Hepatocyte (in vitro differentiated cells): ENCODE measurements around the gene DCAF17. TPM values are rescaled to one million over a fixed set of nuclear protein-coding genes. Genes with fewer than 3 reads are reported as not detected.
A peak's percentile ranks its signal among the peaks of the same experiment; 100 is the strongest.
"Not testable (repeated sequence)": the region's sequence is repeated elsewhere in the genome, so short reads cannot be mapped to it uniquely, and the experiment has no call there.

ENCODE experiments used
- DNase-seq: peaks from one replicate; pipeline ENCODE4 v3.0.0-alpha.2; 2016; ENCODE audit warnings: low spot score
- H2AFZ ChIP-seq: fragments of 200-600 bp; sonication (generic); 2 replicates; pipeline ENCODE4 v1.6.0; 2016; ENCODE audit warnings: antibody characterized with exemption, mild to moderate bottlenecking
- H3K27ac ChIP-seq: fragments of 200-600 bp; sonication (generic); 2 replicates; pipeline ENCODE4 v1.5.1; 2016; ENCODE audit warnings: mild to moderate bottlenecking
- H3K27me3 ChIP-seq: fragments of 200-600 bp; sonication (generic); 2 replicates; pipeline ENCODE4 v1.6.1; 2016
- H3K36me3 ChIP-seq: fragments of 200-600 bp; sonication (generic); replicated peaks from 2 replicates; pipeline ENCODE4 v1.5.1; 2016; ENCODE audit warnings: low read depth; ENCODE audit not compliant: insufficient read depth
- H3K4me1 ChIP-seq: fragments of 200-600 bp; sonication (generic); 2 replicates; pipeline ENCODE4 v1.5.1; 2016; ENCODE audit warnings: mild to moderate bottlenecking, moderate library complexity; ENCODE audit not compliant: insufficient read depth
- H3K4me2 ChIP-seq: fragments of 200-600 bp; sonication (generic); 2 replicates; pipeline ENCODE4 v1.6.0; 2016
- H3K4me3 ChIP-seq: fragments of 200-600 bp; sonication (generic); 2 replicates; pipeline ENCODE4 v1.5.1; 2016; ENCODE audit warnings: mild to moderate bottlenecking
- H3K79me2 ChIP-seq: fragments of 200-600 bp; sonication (generic); 2 replicates; pipeline ENCODE4 v1.6.0; 2017; ENCODE audit warnings: mild to moderate bottlenecking
- H3K9me2 ChIP-seq: fragments of 200-600 bp; sonication (generic); replicated peaks from 2 replicates; pipeline ENCODE4 v1.6.0; 2017; ENCODE audit warnings: mild to moderate bottlenecking; ENCODE audit not compliant: insufficient read depth
- H3K9me3 ChIP-seq: fragments of 200-600 bp; sonication (generic); 2 replicates; pipeline ENCODE4 v1.5.1; 2016; ENCODE audit warnings: low read depth, mild to moderate bottlenecking
- H4K20me1 ChIP-seq: fragments of 200-600 bp; sonication (generic); 2 replicates; pipeline ENCODE4 v1.6.0; 2016; ENCODE audit warnings: mild to moderate bottlenecking; ENCODE audit not compliant: insufficient read depth, poor library complexity, severe bottlenecking
- CTCF ChIP-seq: fragments of 200-600 bp; sonication (generic); IDR thresholded peaks from 2 replicates; pipeline ENCODE4 v1.5.1; 2016; ENCODE audit warnings: antibody characterized with exemption, mild to moderate bottlenecking; ENCODE audit not compliant: poor library complexity
- EZH2 ChIP-seq: fragments of 200-600 bp; sonication (generic); IDR thresholded peaks from 2 replicates; pipeline ENCODE4 v1.6.1; 2016; ENCODE audit warnings: antibody characterized with exemption, mild to moderate bottlenecking, borderline replicate concordance
- EZH2phosphoT487 ChIP-seq: fragments of 200-600 bp; sonication (generic); IDR thresholded peaks from one replicate; pipeline ENCODE4 v1.6.1; 2018; ENCODE audit warnings: antibody characterized with exemption, mild to moderate bottlenecking, low read depth, moderate library complexity; ENCODE audit not compliant: unreplicated experiment, severe bottlenecking
- WGBS: methylation state at CpG from one replicate; pipeline ENCODE4 v1.1.6; 2016; ENCODE audit warnings: low lambda C conversion rate; ENCODE audit errors: missing lambda C conversion rate; 5-methylcytosine and 5-hydroxymethylcytosine counted together
- polyA plus RNA-seq: library from polyadenylated mRNA; unstranded; fragments of >200 nt; fragmentation: Nextera tagmentation; extraction: Ambion mirVana; gene quantifications from 2 replicates; pipeline ENCODE4 v1.2.1, GENCODE V29; 2016
- total RNA-seq: library from RNA; depleted of rRNA; stranded (reverse); fragments of >200 nt; gene quantifications from 2 replicates; pipeline ENCODE4 v1.2.3, GENCODE V29; 2014

DCAF17 gene
- total and polyA plus RNA-seq, 2 experiments from 2014 or later = 2.7 to 12.0 TPM

GRCh38 chr2:171411791-171412483, 22.1 kb upstream of the DCAF17 start:
- H3K4me1 ChIP-seq = peaks cover 13% of the 10 kb centered on the region
- H3K4me2 ChIP-seq = no peak overlapping the region
- H4K20me1 ChIP-seq = no peaks in the 10 kb centered on the region
- no peaks in the 10 kb centered on the region for H3K27me3 ChIP-seq
- no peaks in the 10 kb centered on the region for H3K9me3 ChIP-seq
- H3K79me2 ChIP-seq = peaks cover 29% of the 10 kb centered on the region
- H3K4me3 ChIP-seq = no peak overlapping the region
- no peaks in the 10 kb centered on the region for H3K36me3 ChIP-seq
- TF ChIP-seq CTCF (no peak), EZH2 (no peak), EZH2phosphoT487 (no peak)
- H3K9me2 ChIP-seq = no peaks in the 10 kb centered on the region
- WGBS = 100% methylated on average over 2 of the region's 2 CpGs
- H3K27ac ChIP-seq = no peak overlapping the region
- no peak overlapping the region for H2AFZ ChIP-seq
- no peak for DNase-seq

GRCh38 chr2:171412571-171413175, 21.4 kb upstream of the DCAF17 start:
- TF ChIP-seq EZH2 (no peak), EZH2phosphoT487 (no peak), CTCF (no peak)
- H4K20me1 ChIP-seq = no peaks in the 10 kb centered on the region
- H3K4me2 ChIP-seq = no peak overlapping the region
- 91% methylated on average over 2 of the region's 2 CpGs for WGBS
- H3K9me3 ChIP-seq = no peaks in the 10 kb centered on the region
- DNase-seq = no peak
- no peak overlapping the region for H2AFZ ChIP-seq
- no peak overlapping the region for H3K4me3 ChIP-seq
- peaks cover 13% of the 10 kb centered on the region for H3K4me1 ChIP-seq
- peaks cover 25% of the 10 kb centered on the region for H3K79me2 ChIP-seq
- H3K36me3 ChIP-seq = no peaks in the 10 kb centered on the region
- H3K27me3 ChIP-seq = no peaks in the 10 kb centered on the region
- no peak overlapping the region for H3K27ac ChIP-seq
- no peaks in the 10 kb centered on the region for H3K9me2 ChIP-seq

- not testable (repeated sequence) for DNase-seq, H3K4me1 ChIP-seq, H3K4me2 ChIP-seq, H2AFZ ChIP-seq, H4K20me1 ChIP-seq, H3K9me3 ChIP-seq, H3K9me2 ChIP-seq, H3K27me3 ChIP-seq, H3K36me3 ChIP-seq, H3K27ac ChIP-seq, H3K4me3 ChIP-seq
- 90% methylated on average over 4 of the region's 4 CpGs for WGBS
- peaks cover 14% of the 10 kb centered on the region for H3K79me2 ChIP-seq
These were observed 19.4 kb upstream of the DCAF17 start for GRCh38 chr2:171414645-171415044.

- H3K27ac ChIP-seq = peak overlapping the region; percentile 42
- peaks cover 23% of the 10 kb centered on the region for H3K79me2 ChIP-seq
- TF ChIP-seq CTCF (peak; percentile 87), EZH2 (no peak)
- H2AFZ ChIP-seq = peak overlapping the region; percentile 24
- H4K20me1 ChIP-seq = no peaks in the 10 kb centered on the region
- H3K36me3 ChIP-seq = no peaks in the 10 kb centered on the region
- no peaks in the 10 kb centered on the region for H3K27me3 ChIP-seq
- H3K4me2 ChIP-seq = peak overlapping the region; percentile 58
- H3K9me3 ChIP-seq = no peaks in the 10 kb centered on the region
- 39% methylated on average over 7 of the region's 7 CpGs for WGBS
- H3K9me2 ChIP-seq = no peaks in the 10 kb centered on the region
- H3K4me3 ChIP-seq = no peak overlapping the region
- H3K4me1 ChIP-seq = no peaks in the 10 kb centered on the region
- DNase-seq = peak; percentile 95
These were observed 17.8 kb upstream of the DCAF17 start for GRCh38 chr2:171416009-171416926.
